Colonic mucosa (tissue), 4 donors: Measurements from ENCODE around the gene MFSD11. TPM values are rescaled to one million over a fixed set of nuclear protein-coding genes. Genes with fewer than 3 reads are reported as not detected.

Experiments used
- DNase-seq: peaks from one replicate; pipeline ENCODE4 v3.0.0-alpha.2; 2020
- H3K27ac ChIP-seq: fragments of 200-600 bp; one replicate; pipeline ENCODE4 v1.8.0; 2021
- H3K27me3 ChIP-seq: fragments of 200-600 bp; one replicate; pipeline ENCODE4 v1.8.0; 2021
- H3K36me3 ChIP-seq: fragments of 200-600 bp; one replicate; pipeline ENCODE4 v1.8.0; 2021
- H3K4me1 ChIP-seq: fragments of 200-600 bp; one replicate; pipeline ENCODE4 v1.8.0; 2021; ENCODE audit warnings: mild to moderate bottlenecking
- H3K4me3 ChIP-seq: fragments of 200-600 bp; one replicate; pipeline ENCODE4 v1.8.0; 2021
- H3K9ac ChIP-seq, 2 donors: one replicate each; pipeline ENCODE4 v1.7.0; 2013; ENCODE audit warnings: control low read depth in 2 of 2, low read depth in 2 of 2, low read length in 2 of 2
- H3K9me3 ChIP-seq: fragments of 200-600 bp; one replicate; pipeline ENCODE4 v1.8.0; 2021
- intact Hi-C: fragments of 100-400 bp; cut with DNase I; formaldehyde crosslinking; loops from one replicate; pipeline ENCODE4 v1.14.1; 2022
- total RNA-seq, 2 donors: library from RNA; stranded (reverse); fragmentation: NEBNext Ultra II Directional in 1 of 2; extraction: Animal tissue kit (Norgen Biotek cat#: 25700) in 1 of 2; gene quantifications; one replicate each; pipeline ENCODE4 v1.2.1, GENCODE V29; 2021
- TF ChIP-seq, protein P1 (sequence below): fragments of 200-600 bp; IDR thresholded peaks from one replicate; pipeline ENCODE4 v1.8.0; 2022; ENCODE audit warnings: antibody characterized with exemption, mild to moderate bottlenecking
- donor health status: healthy.
- donor health status: DM: no; HTN: no; CAD: no.
- donor health status: DM: no; HTN: no; CAD: no.

Gene MFSD11
- total RNA-seq: 10 to 100 TPM; 24.9 to 38.9 TPM

DNA sequence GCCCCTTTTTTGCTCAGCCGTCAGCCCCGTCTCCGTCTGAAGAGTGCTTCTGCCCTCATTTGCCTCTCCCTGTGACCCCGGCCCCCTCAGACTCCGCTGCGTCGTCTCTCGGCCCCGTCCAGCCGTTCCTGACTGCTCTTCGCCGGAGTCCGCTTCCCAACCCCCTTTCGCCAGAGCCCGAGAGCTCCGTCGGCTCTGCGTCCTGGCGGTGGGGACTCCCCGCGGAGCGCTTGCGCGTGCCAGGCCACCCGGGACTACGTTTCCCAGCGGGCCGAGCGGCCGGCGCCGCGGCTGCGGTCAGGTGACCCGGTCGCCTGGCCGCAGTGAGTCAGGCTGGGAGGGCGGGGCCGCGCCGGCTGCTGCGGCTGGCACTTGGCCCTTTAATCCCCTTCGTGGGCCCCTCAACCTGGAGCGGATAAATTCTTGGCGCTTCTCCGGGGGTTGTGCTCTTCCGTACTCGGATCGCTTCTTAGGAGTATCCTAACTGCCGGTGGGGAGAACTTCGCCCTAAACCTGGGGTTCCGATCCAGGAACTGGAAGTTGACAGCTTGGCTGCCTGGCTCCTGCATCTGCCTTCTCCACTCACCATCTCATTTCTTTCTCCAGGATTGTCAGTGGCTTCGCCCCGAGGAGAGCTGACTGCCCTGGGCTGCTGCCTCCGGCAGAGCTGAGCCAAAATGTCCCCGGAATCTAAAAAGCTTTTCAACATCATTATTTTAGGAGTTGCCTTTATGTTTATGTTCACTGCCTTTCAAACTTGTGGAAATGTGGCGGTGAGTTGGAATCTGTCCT, at the start of gene MFSD11:
Gene MFSD11 (plus strand): TSS at position 444 of the 792 bp plus-strand sequence. CDS start 234 bp downstream, at position 678.
- peaks cover 4% of the 10 kb centered on the region for H3K4me1 ChIP-seq
- DNase-seq: peak; percentile 91
- no peaks in the 10 kb centered on the region for H3K9me3 ChIP-seq
- H3K9ac ChIP-seq: peak within 1 kb of the TSS; percentile 91 to 99
- H3K36me3 ChIP-seq: no peaks in the 10 kb centered on the region
- intact Hi-C loops: no loop called here
- TF ChIP-seq, protein P1, sequence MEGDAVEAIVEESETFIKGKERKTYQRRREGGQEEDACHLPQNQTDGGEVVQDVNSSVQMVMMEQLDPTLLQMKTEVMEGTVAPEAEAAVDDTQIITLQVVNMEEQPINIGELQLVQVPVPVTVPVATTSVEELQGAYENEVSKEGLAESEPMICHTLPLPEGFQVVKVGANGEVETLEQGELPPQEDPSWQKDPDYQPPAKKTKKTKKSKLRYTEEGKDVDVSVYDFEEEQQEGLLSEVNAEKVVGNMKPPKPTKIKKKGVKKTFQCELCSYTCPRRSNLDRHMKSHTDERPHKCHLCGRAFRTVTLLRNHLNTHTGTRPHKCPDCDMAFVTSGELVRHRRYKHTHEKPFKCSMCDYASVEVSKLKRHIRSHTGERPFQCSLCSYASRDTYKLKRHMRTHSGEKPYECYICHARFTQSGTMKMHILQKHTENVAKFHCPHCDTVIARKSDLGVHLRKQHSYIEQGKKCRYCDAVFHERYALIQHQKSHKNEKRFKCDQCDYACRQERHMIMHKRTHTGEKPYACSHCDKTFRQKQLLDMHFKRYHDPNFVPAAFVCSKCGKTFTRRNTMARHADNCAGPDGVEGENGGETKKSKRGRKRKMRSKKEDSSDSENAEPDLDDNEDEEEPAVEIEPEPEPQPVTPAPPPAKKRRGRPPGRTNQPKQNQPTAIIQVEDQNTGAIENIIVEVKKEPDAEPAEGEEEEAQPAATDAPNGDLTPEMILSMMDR: no peak
- peak within 1 kb of the TSS; percentile 79 for H3K4me3 ChIP-seq
- H3K27me3 ChIP-seq: no peaks in the 10 kb centered on the region
- H3K27ac ChIP-seq: peak within 1 kb of the TSS; percentile 100

DNA sequence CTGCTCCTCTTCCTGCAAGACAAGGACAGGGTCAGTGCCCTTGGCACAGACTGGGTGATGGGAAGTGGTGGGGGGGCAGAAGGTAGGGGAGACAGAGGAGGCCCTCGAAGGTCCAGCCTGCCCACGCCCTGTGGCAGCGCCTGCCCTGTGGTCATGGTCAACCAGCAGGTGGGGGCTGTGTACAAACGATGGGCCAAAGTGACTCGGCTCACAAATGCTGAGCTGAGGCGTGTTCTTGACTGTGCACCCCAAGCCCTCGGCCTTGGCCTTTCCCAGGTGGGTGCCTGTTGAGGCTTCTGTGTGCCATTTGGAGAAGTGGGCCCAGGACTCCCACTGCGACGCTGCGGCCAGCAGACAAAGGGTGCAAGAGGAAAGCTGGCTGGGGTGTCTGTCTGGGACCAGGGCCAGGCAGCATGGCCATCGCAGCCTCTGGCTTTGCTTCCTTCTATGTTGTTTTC, 49.7 kb upstream of the MFSD11 start:
- Histone ChIP-seq H3K9me3 (no peaks in the 10 kb centered on the region), H3K27me3 (no peaks in the 10 kb centered on the region), H3K4me1 (no peaks in the 10 kb centered on the region), H3K36me3 (no peaks in the 10 kb centered on the region), H3K9ac (peak overlapping the region in 1 of 2 donors; percentile 24), H3K27ac (peak overlapping the region; percentile 50), H3K4me3 (no peak overlapping the region)
- intact Hi-C loops: loop anchor here (10.0 kb wide), 2 partner anchors 133 to 163 kb away; no protein-coding TSS in a partner anchor
- TF ChIP-seq, protein P1: no peak
- no peak for DNase-seq

DNA sequence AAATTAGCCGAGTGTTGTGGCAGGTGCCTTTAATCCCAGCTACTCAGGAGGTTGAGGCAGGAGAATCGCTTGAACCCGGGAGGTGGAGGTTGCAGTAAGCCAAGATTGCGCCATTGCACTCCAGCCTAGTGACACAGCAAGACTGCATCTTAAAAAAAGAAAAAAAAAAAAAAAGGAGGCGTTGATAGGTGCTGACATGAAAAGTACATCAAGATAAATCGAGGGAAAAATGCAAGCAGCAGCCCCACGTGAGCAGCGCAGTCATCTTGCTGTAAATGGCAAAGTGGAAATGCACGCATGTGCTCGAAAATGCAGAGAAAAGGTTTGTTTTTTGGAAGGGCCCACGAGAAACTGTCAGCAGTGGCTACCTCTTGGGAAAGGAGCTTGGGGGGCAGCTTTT, 48.1 kb upstream of the MFSD11 start:
- Histone ChIP-seq H3K9ac (no peak overlapping the region), H3K9me3 (no peaks in the 10 kb centered on the region), H3K27me3 (no peaks in the 10 kb centered on the region), H3K27ac (no peak overlapping the region), H3K4me1 (no peaks in the 10 kb centered on the region), H3K4me3 (no peak overlapping the region), H3K36me3 (no peaks in the 10 kb centered on the region)
- intact Hi-C loops: loop anchor here (10.0 kb wide), 2 partner anchors 135 to 165 kb away; no protein-coding TSS in a partner anchor
- DNase-seq: no peak
- TF ChIP-seq, protein P1: no peak

DNA sequence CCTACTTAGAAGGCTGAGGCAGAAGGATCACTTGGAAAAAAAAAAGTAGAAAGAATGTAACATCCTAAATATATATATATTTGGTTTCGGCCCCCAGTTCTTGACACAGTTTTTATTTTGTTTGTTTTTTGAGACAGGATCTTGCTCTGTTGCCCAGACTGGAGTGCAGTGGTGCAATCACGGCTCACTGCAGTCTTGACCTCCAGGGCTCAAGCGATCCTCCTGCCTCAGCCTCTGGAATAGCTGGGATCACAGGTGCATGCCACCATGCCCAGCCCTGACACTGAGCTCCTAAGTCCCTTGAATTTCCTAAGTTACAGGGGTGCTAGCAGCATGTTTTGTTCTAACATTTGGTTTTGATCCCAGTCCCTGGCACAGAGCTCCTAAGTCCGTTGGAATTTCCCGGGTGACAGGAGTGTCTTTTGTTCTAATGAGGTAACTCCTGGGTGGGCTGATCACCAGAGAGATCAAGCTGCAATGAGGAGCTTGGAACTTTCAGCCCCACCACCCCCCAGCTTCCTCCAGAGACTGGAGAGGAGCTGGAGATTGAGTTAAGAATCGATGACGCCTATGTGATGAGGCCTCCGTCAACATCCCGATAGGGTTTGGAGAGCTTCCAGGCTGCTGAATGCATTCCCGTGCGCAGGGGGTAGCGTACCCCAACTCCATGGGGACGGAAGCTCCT, 47.2 kb upstream of the MFSD11 start:
- no peaks in the 10 kb centered on the region for H3K9me3 ChIP-seq
- TF ChIP-seq, protein P1: no peak
- intact Hi-C loops: no loop called here
- no peak overlapping the region for H3K27ac ChIP-seq
- H3K27me3 ChIP-seq: no peaks in the 10 kb centered on the region
- H3K4me1 ChIP-seq: no peaks in the 10 kb centered on the region
- no peak overlapping the region for H3K4me3 ChIP-seq
- no peak overlapping the region for H3K9ac ChIP-seq
- no peaks in the 10 kb centered on the region for H3K36me3 ChIP-seq
- no peak for DNase-seq

DNA sequence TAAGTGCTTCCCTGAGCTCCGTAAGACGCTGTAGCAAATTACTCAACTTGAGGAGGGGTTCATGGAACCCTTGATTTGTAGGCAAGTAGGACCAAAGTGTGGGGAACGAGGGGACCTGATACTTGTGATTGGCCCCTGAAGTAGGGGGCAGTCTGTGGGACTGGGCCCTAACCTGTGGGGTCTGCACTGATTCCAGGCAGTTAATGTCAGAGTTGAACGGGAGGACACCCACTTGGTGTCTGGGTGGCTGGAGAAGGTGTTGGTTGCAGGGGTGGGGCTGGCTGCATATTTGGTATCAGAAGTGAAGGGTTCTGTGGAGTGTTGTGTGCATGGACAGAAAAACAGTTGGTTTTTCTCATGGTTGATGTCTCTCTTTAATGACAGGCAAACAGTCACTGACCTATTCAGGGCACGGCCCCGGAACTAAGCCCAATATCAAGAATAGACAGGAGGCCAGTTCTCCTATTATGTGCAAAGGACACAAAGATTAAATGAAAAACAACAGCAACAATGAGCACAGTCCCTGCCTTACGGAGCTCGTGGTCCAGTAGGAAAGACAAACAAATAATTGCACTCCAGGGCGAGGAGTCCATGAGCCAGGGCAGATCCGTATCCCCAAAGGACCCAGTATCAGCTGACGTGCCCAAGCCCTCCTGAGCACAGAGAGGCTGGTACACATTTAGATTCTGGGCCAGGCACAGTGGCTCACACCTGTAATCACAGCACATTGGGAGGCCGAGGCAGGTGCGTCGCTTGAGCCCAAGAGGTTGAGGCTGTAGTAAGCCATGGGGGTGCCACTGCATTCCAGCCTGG, 46.3 kb upstream of the MFSD11 start:
- Histone ChIP-seq H3K9me3 (no peaks in the 10 kb centered on the region), H3K27me3 (no peaks in the 10 kb centered on the region), H3K9ac (no peak overlapping the region), H3K36me3 (no peaks in the 10 kb centered on the region), H3K27ac (no peak overlapping the region), H3K4me3 (no peak overlapping the region), H3K4me1 (no peaks in the 10 kb centered on the region)
- TF ChIP-seq, protein P1: no peak
- DNase-seq: no peak
- intact Hi-C loops: no loop called here
